Right cardiac atrium (tissue), 5 donors: Measurements from ENCODE around the gene ZNF536. TPM values are rescaled to one million over a fixed set of nuclear protein-coding genes. Genes with fewer than 3 reads are reported as not detected.

Experiments used
- ATAC-seq, 2 donors: fragments of 200-7000 bp; cut with Tn5 transposase; one replicate each; pipeline versions ENCODE4 v1.8.0 to v1.9.1; 2020; ENCODE audit warnings: moderate library complexity in 2 of 2, mild to moderate bottlenecking in 1 of 2
- DNase-seq, 3 donors: peaks; one replicate each; pipeline ENCODE4 v3.0.0-alpha.2; 2020
- H3K27ac ChIP-seq: one replicate; pipeline ENCODE4 v1.5.1; 2013; ENCODE audit warnings: mild to moderate bottlenecking, low read length, control low read depth, moderate library complexity
- H3K27me3 ChIP-seq: one replicate; pipeline ENCODE4 v1.6.1; 2013; ENCODE audit not compliant: control insufficient read depth, insufficient read depth
- H3K4me1 ChIP-seq: one replicate; pipeline ENCODE4 v1.6.1; 2013; ENCODE audit warnings: low read length; ENCODE audit not compliant: control insufficient read depth, insufficient read depth
- H3K4me3 ChIP-seq: one replicate; pipeline ENCODE4 v1.5.1; 2013; ENCODE audit warnings: low read length, control low read depth
- H3K9me3 ChIP-seq: one replicate; pipeline ENCODE4 v1.6.1; 2013; ENCODE audit warnings: low read length; ENCODE audit not compliant: control insufficient read depth
- WGBS: extraction: QIAGEN DNeasy Blood & Tissue Kit; methylation state at CpG from one replicate; pipeline ENCODE4 v1.1.7; 2013; 5-methylcytosine and 5-hydroxymethylcytosine counted together
- intact Hi-C, 4 donors: fragments of 100-400 bp; cut with DNase I; formaldehyde crosslinking; loops; one replicate each; pipeline versions ENCODE4 v1.11.0 to v1.14.0; 2022 to 2023
- polyA plus RNA-seq: library from polyadenylated mRNA; stranded (reverse); fragments of 200-250 nt; gene quantifications from one replicate; pipeline ENCODE4 v1.2.3, GENCODE V29; 2013
- total RNA-seq, 4 donors: library from RNA; stranded (reverse); fragmentation: NEBNext Ultra II Directional; extraction: Animal tissue kit (Norgen Biotek cat#: 25700); gene quantifications; one replicate each; pipeline ENCODE4 v1.2.1, GENCODE V29; 2021
- donor health status: healthy with polysubstance abuse.
- donor health status: DM: no; HTN: yes; CAD: no.
- donor health status: DM: no; HTN: no; CAD: no.
- donor health status: DM: no; HTN: yes; CAD: no; lungs with severe emphysema.
- donor health status: DM: yes; HTN: yes; CAD: no.

Gene ZNF536
- total and polyA plus RNA-seq, 5 donors: 2.5 to 6.5 (median 4.2) TPM

DNA sequence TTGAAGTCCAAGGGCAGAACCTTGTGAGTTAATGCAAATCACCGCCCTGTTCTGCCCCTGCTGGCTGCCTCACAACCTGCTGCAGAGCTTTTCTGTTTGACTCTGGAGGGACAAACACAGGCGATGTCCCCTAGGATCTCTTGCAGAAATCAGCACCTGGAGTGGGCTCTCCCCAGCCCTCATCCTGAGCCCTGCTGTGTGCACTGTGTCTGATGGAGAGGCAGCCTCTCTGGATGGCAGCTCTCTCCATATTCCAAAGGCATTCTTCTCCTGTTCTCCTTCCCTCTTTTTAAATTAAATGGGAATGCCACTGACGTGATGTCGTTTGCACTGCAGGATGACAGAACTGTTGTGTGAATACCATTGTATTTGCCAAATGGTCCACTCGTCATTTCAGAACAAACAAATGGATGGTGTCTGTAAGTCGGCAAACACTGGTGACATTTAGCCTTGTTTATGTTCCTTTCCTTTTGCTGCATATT is 184.1 kb downstream of the ZNF536 start:
- no peaks in the 10 kb centered on the region for H3K27me3 ChIP-seq

DNA sequence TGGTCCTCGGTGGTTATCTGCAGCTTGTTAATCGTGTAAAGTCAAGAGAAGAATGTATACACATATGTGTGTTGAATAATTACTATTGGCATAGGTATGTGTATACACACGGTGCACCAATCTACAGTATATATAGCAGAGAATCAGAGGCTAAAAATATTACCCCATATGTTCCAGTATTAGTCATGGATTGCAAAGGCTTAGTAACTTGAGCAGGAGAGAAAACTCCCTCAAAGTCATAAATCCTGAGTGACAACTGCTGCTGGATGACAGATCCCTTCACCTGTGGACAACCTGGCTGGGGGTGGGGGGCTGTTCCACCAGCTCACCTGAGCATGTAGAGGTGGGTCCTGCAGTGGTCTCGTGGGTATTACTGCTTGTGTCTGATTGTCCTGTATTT is 185.0 kb downstream of the ZNF536 start:
- Histone ChIP-seq H3K4me3 (no peak overlapping the region), H3K9me3 (no peaks in the 10 kb centered on the region), H3K27ac (no peak overlapping the region), H3K4me1 (no peaks in the 10 kb centered on the region), H3K27me3 (no peaks in the 10 kb centered on the region)
- WGBS: 70% methylated on average over 4 of the region's 4 CpGs
- intact Hi-C loops: no loop called here
- DNase-seq (no peak), ATAC-seq (no peak)

More for the DNA sequence above, 184.1 kb downstream of the ZNF536 start:
- no peak overlapping the region for H3K27ac ChIP-seq
- H3K9me3 ChIP-seq: no peaks in the 10 kb centered on the region
- H3K4me3 ChIP-seq: no peak overlapping the region
- no peak for ATAC-seq
- intact Hi-C loops: no loop called here
- 46% methylated on average over 6 of the region's 6 CpGs for WGBS
- DNase-seq: no peak
- H3K4me1 ChIP-seq: no peaks in the 10 kb centered on the region

DNA sequence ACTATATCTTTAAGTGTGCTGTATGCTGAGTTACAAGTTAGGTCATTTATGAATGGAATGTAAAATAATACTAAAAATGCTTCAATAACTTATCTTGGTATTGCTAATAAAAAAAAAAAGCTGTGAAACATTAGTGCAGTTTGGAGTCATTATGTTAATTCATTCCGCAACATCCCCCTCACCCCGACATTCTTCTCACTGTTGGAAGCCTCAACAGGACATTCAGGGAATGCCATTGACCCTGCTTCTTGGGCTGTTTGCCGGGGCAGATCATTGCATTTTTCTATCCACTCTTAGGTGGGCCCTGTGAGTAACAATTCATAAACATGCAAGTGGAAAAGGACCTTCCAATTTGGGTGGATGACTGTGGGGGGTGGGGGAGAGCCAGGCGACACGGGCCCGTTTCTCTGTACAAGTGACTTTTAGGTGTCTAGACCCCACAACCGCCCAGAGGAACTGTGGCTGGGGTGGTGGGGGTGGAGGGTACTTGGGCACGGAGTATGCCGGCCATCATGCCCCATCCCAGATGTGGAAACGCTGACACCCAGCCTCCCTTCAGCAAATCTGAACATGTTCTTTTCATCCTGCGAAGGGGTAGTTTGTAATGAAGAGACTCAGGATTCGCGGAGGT is 185.9 kb downstream of the ZNF536 start:
- ATAC-seq (no peak), DNase-seq (no peak)
- no peak overlapping the region for H3K4me3 ChIP-seq
- intact Hi-C loops: no loop called here
- H3K27me3 ChIP-seq: no peaks in the 10 kb centered on the region
- no peak overlapping the region for H3K27ac ChIP-seq
- H3K9me3 ChIP-seq: no peaks in the 10 kb centered on the region
- no peaks in the 10 kb centered on the region for H3K4me1 ChIP-seq
- WGBS: 80% methylated on average over 13 of the region's 13 CpGs

DNA sequence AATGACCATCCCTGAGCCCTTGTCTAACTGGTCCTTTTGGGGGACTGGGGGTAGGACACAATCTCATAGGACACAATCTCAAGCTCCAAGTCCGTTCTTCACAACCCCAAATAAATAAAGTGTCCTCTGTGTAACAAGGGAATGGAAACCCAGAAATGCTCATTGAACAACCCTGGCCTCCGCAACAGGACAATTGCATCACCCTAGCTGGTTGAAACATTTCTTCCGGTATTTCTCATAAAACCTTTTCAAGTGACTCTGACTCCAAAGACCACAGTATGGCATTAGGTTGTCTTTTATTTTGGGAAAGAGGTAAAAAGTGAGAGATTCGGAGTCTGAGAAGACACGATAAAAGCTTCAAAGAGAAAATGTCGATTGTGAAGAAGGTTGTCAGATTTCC is 186.6 kb downstream of the ZNF536 start:
- Histone ChIP-seq H3K9me3 (no peaks in the 10 kb centered on the region), H3K4me3 (no peak overlapping the region), H3K4me1 (no peaks in the 10 kb centered on the region), H3K27me3 (no peaks in the 10 kb centered on the region), H3K27ac (no peak overlapping the region)
- ATAC-seq (no peak), DNase-seq (no peak)
- 92% methylated on average over 6 of the region's 6 CpGs for WGBS
- intact Hi-C loops: no loop called here

DNA sequence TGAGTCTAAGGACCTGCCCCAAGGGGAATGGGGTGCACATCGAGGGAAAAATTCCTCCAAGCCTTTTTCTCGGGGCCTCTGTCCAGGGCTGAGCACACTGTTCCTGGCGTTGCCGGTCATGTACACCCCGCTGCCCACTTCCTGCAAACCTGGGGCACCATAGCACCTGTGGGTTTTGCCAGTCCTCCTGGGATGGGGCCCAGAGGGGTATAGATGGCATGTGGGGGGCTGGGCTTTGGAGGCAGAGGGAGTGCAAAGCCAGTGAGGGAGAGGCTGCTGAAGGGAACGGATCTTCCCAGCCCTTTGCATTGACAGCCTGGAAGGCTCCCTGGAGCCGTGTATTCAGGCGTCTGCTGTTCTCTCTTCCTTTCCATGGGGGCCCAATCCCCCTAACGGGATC is 187.3 kb downstream of the ZNF536 start:
- intact Hi-C loops: no loop called here
- H3K27me3 ChIP-seq: no peaks in the 10 kb centered on the region
- ATAC-seq (no peak), DNase-seq (no peak)
- H3K4me3 ChIP-seq: no peak overlapping the region
- H3K27ac ChIP-seq: no peak overlapping the region
- H3K4me1 ChIP-seq: no peaks in the 10 kb centered on the region
- 73% methylated on average over 9 of the region's 9 CpGs for WGBS
- H3K9me3 ChIP-seq: no peaks in the 10 kb centered on the region

DNA sequence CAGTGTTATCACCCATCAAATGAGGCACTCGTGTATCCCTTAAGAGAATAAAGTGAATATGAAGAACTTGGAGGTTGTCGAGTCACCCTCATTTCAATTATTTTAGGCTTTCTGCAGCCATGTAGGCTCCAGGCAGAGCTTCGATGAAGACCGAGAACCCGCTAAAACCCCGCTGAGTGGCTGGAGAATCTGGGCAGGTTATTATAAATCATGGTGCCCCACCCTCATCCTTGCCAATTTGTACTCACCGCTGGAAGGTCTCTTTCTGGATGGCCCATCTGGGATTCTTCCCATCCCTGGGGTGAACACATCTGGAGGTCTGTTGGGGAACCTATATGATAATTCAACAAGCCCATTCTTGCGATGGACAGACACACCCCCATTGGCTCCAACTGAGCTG is 190.8 kb downstream of the ZNF536 start:
- ATAC-seq (no peak), DNase-seq (no peak)
- Histone ChIP-seq H3K27me3 (no peaks in the 10 kb centered on the region), H3K27ac (no peak overlapping the region), H3K4me1 (no peaks in the 10 kb centered on the region), H3K4me3 (no peak overlapping the region), H3K9me3 (no peaks in the 10 kb centered on the region)
- intact Hi-C loops: no loop called here
- WGBS: 91% methylated on average over 8 of the region's 8 CpGs

DNA sequence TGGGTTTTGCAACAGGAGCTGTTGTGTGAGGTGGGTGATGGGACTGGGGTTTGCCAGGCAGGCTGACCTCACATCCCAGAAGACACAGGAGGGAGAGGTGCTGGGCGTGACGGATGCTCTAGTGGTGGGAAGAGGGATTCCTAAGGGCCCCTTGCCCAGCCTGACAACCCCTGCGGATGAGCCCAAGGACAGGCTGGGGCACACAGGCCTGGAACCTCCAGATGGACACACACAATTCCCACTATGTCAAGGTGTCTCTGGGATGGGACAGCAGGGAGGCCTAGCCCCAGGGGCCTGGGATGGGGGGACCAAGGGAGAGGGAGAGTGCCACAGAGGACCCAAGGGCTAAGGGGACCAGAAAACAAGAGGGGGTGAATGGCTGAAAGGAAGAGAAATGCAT is 191.5 kb downstream of the ZNF536 start:
- no peaks in the 10 kb centered on the region for H3K9me3 ChIP-seq
- no peak overlapping the region for H3K27ac ChIP-seq
- H3K4me1 ChIP-seq: no peaks in the 10 kb centered on the region
- no peak overlapping the region for H3K4me3 ChIP-seq
- 91% methylated on average over 3 of the region's 3 CpGs for WGBS
- intact Hi-C loops: no loop called here
- no peaks in the 10 kb centered on the region for H3K27me3 ChIP-seq
- ATAC-seq: no peak
- DNase-seq: no peak

DNA sequence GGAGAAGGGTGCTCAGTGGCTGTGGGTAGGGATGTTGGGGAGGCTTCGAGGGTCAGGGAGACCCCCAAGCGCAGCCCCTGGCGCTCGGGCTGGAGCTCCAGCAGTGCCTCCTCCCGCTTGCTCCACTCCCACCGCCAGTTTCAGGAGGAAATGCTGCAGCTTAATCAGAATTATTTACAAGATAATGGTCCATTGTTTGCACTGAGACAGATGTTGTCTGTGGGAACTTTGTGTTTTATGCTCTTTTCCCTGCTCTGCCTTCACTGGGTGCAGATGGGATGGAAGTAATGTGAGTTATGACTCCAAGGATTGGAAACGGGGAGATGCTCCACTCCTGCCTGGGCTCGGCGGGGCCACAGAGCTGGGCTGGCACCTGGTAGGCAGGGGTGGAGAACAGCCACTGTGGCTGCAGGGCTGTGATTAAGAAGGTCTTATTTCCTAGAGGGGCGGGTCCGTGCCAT is 192.4 kb downstream of the ZNF536 start:
- no peaks in the 10 kb centered on the region for H3K9me3 ChIP-seq
- H3K27me3 ChIP-seq: no peaks in the 10 kb centered on the region
- no peak for DNase-seq
- intact Hi-C loops: no loop called here
- no peaks in the 10 kb centered on the region for H3K4me1 ChIP-seq
- WGBS: 58% methylated on average over 11 of the region's 11 CpGs
- no peak for ATAC-seq
- no peak overlapping the region for H3K4me3 ChIP-seq
- no peak overlapping the region for H3K27ac ChIP-seq

DNA sequence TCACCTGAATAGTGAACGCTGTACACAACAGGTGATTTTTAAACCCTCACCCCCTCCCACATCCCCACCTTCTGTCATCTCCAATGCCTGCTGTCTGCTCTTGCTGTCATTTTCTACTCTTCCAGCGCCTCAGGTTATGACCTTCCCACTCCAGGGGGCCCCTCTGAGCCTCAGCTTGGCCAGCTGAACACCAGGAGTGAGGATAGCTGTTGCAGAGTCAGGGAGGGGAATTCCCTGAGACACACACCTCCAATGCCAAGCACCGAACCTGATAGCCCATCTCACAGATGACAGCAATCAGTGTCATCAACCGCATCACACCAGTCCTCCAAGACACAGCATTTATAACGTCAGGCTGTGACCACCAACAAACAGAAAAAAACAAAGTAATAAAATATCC is 193.5 kb downstream of the ZNF536 start:
- WGBS: 65% methylated on average over 5 of the region's 5 CpGs
- Histone ChIP-seq H3K4me3 (no peak overlapping the region), H3K9me3 (no peaks in the 10 kb centered on the region), H3K27me3 (no peaks in the 10 kb centered on the region), H3K27ac (no peak overlapping the region), H3K4me1 (no peaks in the 10 kb centered on the region)
- no peak for ATAC-seq
- no peak for DNase-seq
- intact Hi-C loops: no loop called here

DNA sequence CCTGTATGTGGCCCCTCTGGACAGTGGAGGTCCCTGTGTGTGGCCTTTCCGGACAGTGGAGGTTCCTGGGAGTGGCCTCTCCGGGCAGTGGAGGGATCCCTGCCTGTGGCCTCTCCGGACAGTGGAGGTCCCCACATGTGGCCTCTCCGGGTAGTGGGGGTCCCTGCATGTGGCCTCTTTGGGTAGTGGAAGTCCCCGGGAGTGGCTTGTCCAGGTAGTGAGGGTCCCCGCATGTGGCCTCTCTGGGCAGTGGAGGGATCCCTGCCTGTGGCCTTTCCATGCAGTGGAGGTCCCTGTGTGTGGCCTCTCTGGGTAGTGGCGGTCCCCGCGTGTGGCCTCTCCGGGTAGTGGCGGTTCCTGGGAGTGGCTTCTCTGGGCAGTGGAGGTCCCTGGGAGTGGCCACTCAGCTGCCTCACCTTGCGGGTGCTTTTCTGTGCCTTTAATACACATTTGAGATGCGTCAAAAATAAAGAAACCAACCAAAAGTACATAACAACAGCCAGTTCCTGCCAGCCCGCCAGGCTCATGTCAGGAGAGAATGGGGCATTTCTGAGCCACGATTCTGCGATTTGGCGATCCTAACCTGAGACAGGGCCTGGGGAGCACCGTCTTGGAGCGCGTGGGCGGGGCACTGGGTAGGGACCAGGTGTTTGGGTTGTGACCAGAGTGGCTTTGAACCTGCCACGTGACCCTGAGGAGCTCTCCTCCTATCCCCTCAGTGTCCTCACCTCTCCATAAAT is 194.7 kb downstream of the ZNF536 start:
- Histone ChIP-seq H3K4me1 (no peaks in the 10 kb centered on the region), H3K4me3 (no peak overlapping the region), H3K9me3 (no peaks in the 10 kb centered on the region), H3K27me3 (no peaks in the 10 kb centered on the region), H3K27ac (no peak overlapping the region)
- DNase-seq (no peak), ATAC-seq (peak in 1 of 2 donors; percentile 42)
- intact Hi-C loops: no loop called here
- WGBS: 85% methylated on average over 22 of the region's 22 CpGs

DNA sequence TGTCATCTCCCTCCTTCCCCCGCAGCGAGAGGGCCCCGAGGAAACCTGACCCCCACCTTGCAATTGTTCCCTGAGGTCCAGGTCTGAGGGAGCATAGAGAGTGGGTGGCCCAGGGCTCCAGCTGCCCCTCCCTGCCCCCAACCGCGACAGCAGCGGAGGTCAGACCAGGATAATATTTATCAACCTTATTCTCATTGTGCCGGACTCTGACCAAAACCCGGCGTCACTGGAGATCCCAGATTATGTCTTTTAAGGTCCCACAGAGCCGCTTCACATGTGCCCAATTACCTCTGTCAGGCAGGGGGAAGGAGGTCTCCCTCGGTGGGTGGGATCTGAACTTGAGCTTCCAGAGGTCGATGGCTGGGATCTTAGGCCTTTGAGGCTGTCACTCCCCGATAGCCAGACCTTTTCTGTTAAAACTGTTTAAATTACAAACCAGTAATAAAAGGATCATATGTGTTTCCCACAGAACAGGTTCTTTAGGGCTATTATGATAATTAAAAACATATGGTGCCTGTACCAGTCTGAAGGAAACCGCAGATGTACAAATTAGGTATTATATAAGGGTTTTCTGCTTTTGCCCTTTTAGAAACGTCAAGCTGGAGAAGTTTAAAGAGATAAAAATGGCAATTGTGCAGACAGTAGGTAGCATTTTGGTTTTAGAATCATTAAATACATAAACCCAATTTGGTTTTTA is 195.5 kb downstream of the ZNF536 start:
- DNase-seq: no peak
- Histone ChIP-seq H3K4me3 (no peak overlapping the region), H3K9me3 (no peaks in the 10 kb centered on the region), H3K4me1 (no peaks in the 10 kb centered on the region), H3K27ac (no peak overlapping the region), H3K27me3 (no peaks in the 10 kb centered on the region)
- ATAC-seq: no peak
- intact Hi-C loops: no loop called here
- WGBS: 62% methylated on average over 15 of the region's 15 CpGs
